Sigmoid colon (tissue), 7 donors: ENCODE results near the gene SLCO1A2. TPM values are rescaled to one million over a fixed set of nuclear protein-coding genes. Genes with fewer than 3 reads are reported as not detected.
A peak's percentile ranks its signal among the peaks of the same experiment; 100 is the strongest.

Experiments used
- DNase-seq: peaks from one replicate; pipeline ENCODE4 v3.0.0-alpha.2; 2019
- H3K27ac ChIP-seq, 4 donors: fragments of 200-600 bp; sonication (generic); one replicate each; pipeline ENCODE4 v1.5.1; 2016 to 2019; ENCODE audit warnings: mild to moderate bottlenecking in 1 of 4
- H3K27me3 ChIP-seq, 3 donors: fragments of 200-600 bp; sonication (generic); one replicate each; pipeline ENCODE4 v1.5.1; 2019; ENCODE audit warnings: mild to moderate bottlenecking in 1 of 3
- H3K36me3 ChIP-seq, 4 donors: fragments of 200-600 bp; sonication (generic); one replicate each; pipeline ENCODE4 v1.5.1; 2016 to 2019
- H3K4me1 ChIP-seq, 4 donors: fragments of 200-600 bp; sonication (generic); one replicate each; pipeline ENCODE4 v1.5.1; 2017 to 2019
- H3K4me3 ChIP-seq, 4 donors: fragments of 200-600 bp; sonication (generic); one replicate each; pipeline ENCODE4 v1.5.1; 2017 to 2019; ENCODE audit warnings: mild to moderate bottlenecking in 2 of 4, moderate library complexity in 1 of 4
- H3K9me3 ChIP-seq, 4 donors: fragments of 200-600 bp in 3 of 4; sonication (generic) in 3 of 4; one replicate each; pipeline versions ENCODE4 v1.5.1 to v1.6.1; 2013 to 2019
- CTCF ChIP-seq, 4 experiments: fragments of 450-650 bp in 3 of 4; fragments of 200-600 bp in 1 of 4; IDR thresholded peaks; one replicate each; pipeline ENCODE4 v1.5.1; 2016 to 2019; ENCODE audit warnings: antibody characterized with exemption in 4 of 4, mild to moderate bottlenecking in 3 of 4, moderate library complexity in 2 of 4
- EP300 ChIP-seq, 4 donors: sonication (generic); formaldehyde crosslinking; IDR thresholded peaks; one replicate each; pipeline ENCODE4 v1.6.1; 2017; ENCODE audit warnings: antibody characterized with exemption in 4 of 4
- POLR2A ChIP-seq, 2 donors: fragments of 450-650 bp; IDR thresholded peaks; one replicate each; pipeline ENCODE4 v1.6.1; 2016; ENCODE audit warnings: antibody characterized with exemption in 2 of 2, mild to moderate bottlenecking in 2 of 2, moderate library complexity in 2 of 2
- POLR2AphosphoS5 ChIP-seq, 4 donors: sonication (generic); formaldehyde crosslinking; IDR thresholded peaks; one replicate each; pipeline ENCODE4 v1.6.1; 2017; ENCODE audit warnings: antibody characterized with exemption in 4 of 4
- WGBS, 2 donors: extraction: QIAGEN DNeasy Blood & Tissue Kit; methylation state at CpG; one replicate each; pipeline ENCODE4 v1.1.7; 2013; 5-methylcytosine and 5-hydroxymethylcytosine counted together
- intact Hi-C: fragments of 100-400 bp; cut with DNase I; formaldehyde crosslinking; loops from one replicate; pipeline ENCODE4 v1.15.1; 2023
- polyA plus RNA-seq, 3 donors: library from polyadenylated mRNA; stranded (reverse); fragments of 200-250 nt; gene quantifications; one replicate each; pipeline ENCODE4 v1.2.3, GENCODE V29; 2013
- total RNA-seq, 4 donors: library from RNA; depleted of rRNA; stranded (reverse); fragments of >200 nt; gene quantifications; one replicate each; pipeline ENCODE4 v1.1.0, GENCODE V29; 2016
- donor health status: healthy with polysubstance abuse.
- donor health status: Bipolar disorder and iron deficiency.
- donor health status: healthy.

The SLCO1A2 gene
- total and polyA plus RNA-seq, 7 donors, result under 0.01 TPM; not detected in 6

GRCh38 chr12:21305661-21306060 lies 29.1 kb downstream of the SLCO1A2 start:
- H3K36me3 ChIP-seq, result no peaks in the 10 kb centered on the region
- WGBS, 2 donors, result 90 to 91% methylated on average over 1 of the region's 1 CpG
- no peaks in the 10 kb centered on the region for H3K27me3 ChIP-seq
- TF ChIP-seq CTCF (IDR thresholded peaks at IDR 0.05), result no peak
- no peak for TF ChIP-seq POLR2AphosphoS5 (IDR thresholded peaks at IDR 0.05)
- no peak for TF ChIP-seq POLR2A (IDR thresholded peaks at IDR 0.05)
- TF ChIP-seq EP300 (IDR thresholded peaks at IDR 0.05), result no peak
- no peak overlapping the region for H3K27ac ChIP-seq
- H3K9me3 ChIP-seq, result no peaks in the 10 kb centered on the region
- no peak overlapping the region for H3K4me3 ChIP-seq
- no peaks in the 10 kb centered on the region for H3K4me1 ChIP-seq
- no peak for DNase-seq
- intact Hi-C loops, result no loop called here

- H3K27me3 ChIP-seq, result no peaks in the 10 kb centered on the region
- DNase-seq, result no peak
- H3K27ac ChIP-seq, result no peak overlapping the region
- H3K4me1 ChIP-seq, result no peaks in the 10 kb centered on the region
- 90 to 97% methylated on average over 1 of the region's 1 CpG for WGBS, 2 donors
- no peaks in the 10 kb centered on the region for H3K9me3 ChIP-seq
- no peak for TF ChIP-seq POLR2AphosphoS5 (IDR thresholded peaks at IDR 0.05)
- TF ChIP-seq POLR2A (IDR thresholded peaks at IDR 0.05), result no peak
- no peak for TF ChIP-seq CTCF (IDR thresholded peaks at IDR 0.05)
- TF ChIP-seq EP300 (IDR thresholded peaks at IDR 0.05), result no peak
- no peaks in the 10 kb centered on the region for H3K36me3 ChIP-seq
- H3K4me3 ChIP-seq, result no peak overlapping the region
- intact Hi-C loops, result no loop called here
These were observed 34.1 kb downstream of the SLCO1A2 start for GRCh38 chr12:21300632-21301031.

GRCh38 chr12:21296751-21297406 lies 37.8 kb downstream of the SLCO1A2 start:
- H3K4me3 ChIP-seq, result no peak overlapping the region
- no peaks in the 10 kb centered on the region for H3K9me3 ChIP-seq
- H3K27ac ChIP-seq, result no peak overlapping the region
- DNase-seq, result no peak
- H3K4me1 ChIP-seq, result no peaks in the 10 kb centered on the region
- peak in 3 of 4 experiments; percentile 8 to 55 (median 29) for TF ChIP-seq CTCF (IDR thresholded peaks at IDR 0.05)
- no peak for TF ChIP-seq POLR2AphosphoS5 (IDR thresholded peaks at IDR 0.05)
- no peak for TF ChIP-seq EP300 (IDR thresholded peaks at IDR 0.05)
- no peak for TF ChIP-seq POLR2A (IDR thresholded peaks at IDR 0.05)
- no peaks in the 10 kb centered on the region for H3K27me3 ChIP-seq
- intact Hi-C loops, result no loop called here
- WGBS, 2 donors, result 52 to 68% methylated on average over 4 of the region's 4 CpGs
- no peaks in the 10 kb centered on the region for H3K36me3 ChIP-seq

GRCh38 chr12:21296348-21296747 lies 38.4 kb downstream of the SLCO1A2 start:
- 28 to 83% methylated on average over 1 of the region's 1 CpG for WGBS, 2 donors
- no peaks in the 10 kb centered on the region for H3K36me3 ChIP-seq

GRCh38 chr12:21294176-21294575 lies 40.5 kb downstream of the SLCO1A2 start:
- no peak for DNase-seq
- H3K4me3 ChIP-seq, result no peak overlapping the region
- H3K4me1 ChIP-seq, result no peaks in the 10 kb centered on the region
- H3K36me3 ChIP-seq, result no peaks in the 10 kb centered on the region
- 77 to 90% methylated on average over 1 of the region's 1 CpG for WGBS, 2 donors
- TF ChIP-seq POLR2A (IDR thresholded peaks at IDR 0.05), result no peak
- no peak for TF ChIP-seq EP300 (IDR thresholded peaks at IDR 0.05)
- TF ChIP-seq POLR2AphosphoS5 (IDR thresholded peaks at IDR 0.05), result no peak
- TF ChIP-seq CTCF (IDR thresholded peaks at IDR 0.05), result no peak
- H3K9me3 ChIP-seq, result no peaks in the 10 kb centered on the region
- H3K27ac ChIP-seq, result no peak overlapping the region
- intact Hi-C loops, result no loop called here
- no peaks in the 10 kb centered on the region for H3K27me3 ChIP-seq

More at GRCh38 chr12:21296348-21296747, 38.4 kb downstream of the SLCO1A2 start:
- no peak for DNase-seq
- no peaks in the 10 kb centered on the region for H3K27me3 ChIP-seq
- H3K9me3 ChIP-seq, result no peaks in the 10 kb centered on the region
- intact Hi-C loops, result no loop called here
- TF ChIP-seq POLR2A (IDR thresholded peaks at IDR 0.05), result no peak
- no peak for TF ChIP-seq POLR2AphosphoS5 (IDR thresholded peaks at IDR 0.05)
- no peak overlapping the region for H3K4me3 ChIP-seq
- H3K27ac ChIP-seq, result no peak overlapping the region
- H3K4me1 ChIP-seq, result no peaks in the 10 kb centered on the region
